Thyroid gland (tissue), 4 donors: Measurements from ENCODE around the gene TTC6. TPM values are rescaled to one million over a fixed set of nuclear protein-coding genes. Genes with fewer than 3 reads are reported as not detected.

Experiments
- DNase-seq, 2 donors: peaks; one replicate each; pipeline ENCODE4 v3.0.0-alpha.2; 2019
- H3K27ac ChIP-seq, 3 donors: fragments of 200-600 bp; sonication (generic); 1 replicate in 2 of 3; 2 replicates in 1 of 3; pipeline ENCODE4 v1.5.1; 2016 to 2019; ENCODE audit warnings: mild to moderate bottlenecking in 1 of 3, moderate library complexity in 1 of 3
- H3K27me3 ChIP-seq: fragments of 200-600 bp; sonication (generic); one replicate; pipeline ENCODE4 v1.5.1; 2019
- H3K36me3 ChIP-seq, 2 donors: fragments of 200-600 bp; sonication (generic); one replicate each; pipeline ENCODE4 v1.5.1; 2016 to 2019
- H3K4me1 ChIP-seq, 2 donors: fragments of 200-600 bp; sonication (generic); one replicate each; pipeline ENCODE4 v1.5.1; 2017 to 2019
- H3K4me3 ChIP-seq, 3 donors: fragments of 200-600 bp; sonication (generic); replicated peaks in 1 of 3; 1 replicate in 2 of 3; 2 replicates in 1 of 3; pipeline ENCODE4 v1.5.1; 2016; ENCODE audit warnings: mild to moderate bottlenecking in 1 of 3
- H3K9me3 ChIP-seq: fragments of 200-600 bp; sonication (generic); one replicate; pipeline ENCODE4 v1.5.1; 2017
- CTCF ChIP-seq, 6 experiments: fragments of 200-600 bp in 3 of 6; fragments of 450-650 bp in 3 of 6; sonication (generic) in 3 of 6; IDR thresholded peaks; one replicate each; pipeline ENCODE4 v1.5.1; 2016 to 2019; ENCODE audit warnings: antibody characterized with exemption in 6 of 6, mild to moderate bottlenecking in 2 of 6, inconsistent platforms in 1 of 6, moderate library complexity in 1 of 6
- POLR2A ChIP-seq, 2 donors: fragments of 450-650 bp; IDR thresholded peaks; one replicate each; pipeline ENCODE4 v1.6.1; 2017; ENCODE audit warnings: antibody characterized with exemption in 2 of 2, mild to moderate bottlenecking in 2 of 2, moderate library complexity in 1 of 2
- WGBS, 2 donors: methylation state at CpG; one replicate each; pipeline ENCODE4 v1.1.5; 2017; 5-methylcytosine and 5-hydroxymethylcytosine counted together
- intact Hi-C: fragments of 100-400 bp; cut with DNase I; formaldehyde crosslinking; loops from one replicate; pipeline ENCODE4 v1.15.1; 2023
- total RNA-seq, 4 donors: library from RNA; depleted of rRNA; stranded (reverse); fragments of >200 nt; gene quantifications; one replicate each; pipeline ENCODE4 v1.2.3, GENCODE V29; 2016

Gene TTC6
- total RNA-seq, 4 donors from 2014 or later: 0.10 to 0.38 (median 0.13) TPM; not detected in 1

GRCh38 chr14:37594238-37594970 is 1.0 kb upstream of the TTC6 start:
- WGBS, 2 donors: 3 to 4% methylated on average over 26 to 56 of the region's 56 CpGs
- H3K4me3 ChIP-seq: peak overlapping the region in 1 of 3 donors; percentile 19
- DNase-seq: peak; percentile 52 to 79
- H3K36me3 ChIP-seq: no peaks in the 10 kb centered on the region
- intact Hi-C loops: loop anchor here (10.0 kb wide), 1 partner anchor 350 kb away; no protein-coding TSS in a partner anchor
- peaks cover 82% of the 10 kb centered on the region for H3K27me3 ChIP-seq
- H3K4me1 ChIP-seq: peaks cover 30 to 42% of the 10 kb centered on the region in 2 donors
- TF ChIP-seq CTCF (IDR thresholded peaks at IDR 0.05) (peak; percentile 33 to 71 (median 52)), POLR2A (IDR thresholded peaks at IDR 0.05) (no peak)
- no peak overlapping the region for H3K27ac ChIP-seq
- no peaks in the 10 kb centered on the region for H3K9me3 ChIP-seq

- Histone ChIP-seq H3K36me3 (no peaks in the 10 kb centered on the region), H3K27ac (no peak overlapping the region), H3K9me3 (no peaks in the 10 kb centered on the region), H3K27me3 (peaks cover 82% of the 10 kb centered on the region), H3K4me1 (peaks cover 35 to 48% of the 10 kb centered on the region in 2 donors), H3K4me3 (peak overlapping the region in 1 of 3 donors; percentile 34)
- TF ChIP-seq POLR2A (IDR thresholded peaks at IDR 0.05): no peak
- no peak for TF ChIP-seq CTCF (IDR thresholded peaks at IDR 0.05)
- WGBS, 2 donors: 9 to 10% methylated on average over 35 to 40 of the region's 46 CpGs
- intact Hi-C loops: loop anchor here (10.0 kb wide), 1 partner anchor 351 kb away; no protein-coding TSS in a partner anchor
- no peak for DNase-seq
Measured at GRCh38 chr14:37595809-37596621, 586 bp downstream of the TTC6 start.

GRCh38 chr14:37596790-37597472 is 1.5 kb downstream of the TTC6 start:
- TF ChIP-seq POLR2A (IDR thresholded peaks at IDR 0.05) (no peak), CTCF (IDR thresholded peaks at IDR 0.05) (no peak)
- H3K27ac ChIP-seq: no peak overlapping the region
- peaks cover 82% of the 10 kb centered on the region for H3K27me3 ChIP-seq
- 25% methylated on average over 7 of the region's 7 CpGs for WGBS, 2 donors
- H3K4me3 ChIP-seq: no peak overlapping the region
- H3K4me1 ChIP-seq: peaks cover 30 to 43% of the 10 kb centered on the region in 2 donors
- H3K9me3 ChIP-seq: no peaks in the 10 kb centered on the region
- DNase-seq: no peak
- no peaks in the 10 kb centered on the region for H3K36me3 ChIP-seq
- intact Hi-C loops: loop anchor here (10.0 kb wide), 1 partner anchor 352 kb away; no protein-coding TSS in a partner anchor

- no peak for DNase-seq
- H3K27me3 ChIP-seq: peaks cover 78% of the 10 kb centered on the region
- no peak overlapping the region for H3K27ac ChIP-seq
- 7 to 11% methylated on average over 18 to 20 of the region's 20 CpGs for WGBS, 2 donors
- no peaks in the 10 kb centered on the region for H3K36me3 ChIP-seq
- no peak overlapping the region for H3K4me3 ChIP-seq
- no peaks in the 10 kb centered on the region for H3K9me3 ChIP-seq
- TF ChIP-seq CTCF (IDR thresholded peaks at IDR 0.05): no peak
- no peak for TF ChIP-seq POLR2A (IDR thresholded peaks at IDR 0.05)
- peaks cover 30 to 37% of the 10 kb centered on the region in 2 donors for H3K4me1 ChIP-seq
- intact Hi-C loops: loop anchor here (10.0 kb wide), 1 partner anchor 353 kb away; no protein-coding TSS in a partner anchor
Measured at GRCh38 chr14:37597538-37597913, 2.1 kb downstream of the TTC6 start.
